A673 (cell line): ENCODE measurements around the gene YEATS2. TPM values are rescaled to one million over a fixed set of nuclear protein-coding genes. Genes with fewer than 3 reads are reported as not detected.

ENCODE experiments used
- BruUV-seq: library from RNA; stranded (reverse); fragments of 400-500 nt; replicated peaks from 2 replicates; lab custom pipeline; 2021; lab: Mats Ljungman, UMichigan
- CTCF ChIA-PET: fragments of 300-600 bp; sonication (Branson Sonifier 250); formaldehyde crosslinking; loops from one replicate; lab custom pipeline; 2022; ENCODE audit warnings: antibody characterized with exemption; lab: Charles Lee
- POLR2A ChIA-PET: fragments of 300-600 bp; sonication (Branson Sonifier 250); formaldehyde crosslinking; loops from one replicate; lab custom pipeline; 2022; ENCODE audit warnings: antibody characterized with exemption; ENCODE audit not compliant: low non-redundant PET; lab: Charles Lee
- DNase-seq: peaks from one replicate; pipeline ENCODE4 v3.0.0-alpha.2; 2015; ENCODE audit warnings: low spot score
- H3K27ac ChIP-seq: fragments of 200-600 bp; sonication (generic); 2 replicates; pipeline ENCODE4 v1.5.1; 2016; ENCODE audit warnings: mixed run types, low read depth, mild to moderate bottlenecking, mixed read lengths, antibody characterized with exemption, low read length; ENCODE audit not compliant: poor library complexity, severe bottlenecking
- H3K27me3 ChIP-seq: fragments of 200-600 bp; sonication (generic); replicated peaks from 2 replicates; pipeline ENCODE4 v1.6.1; 2017; ENCODE audit warnings: mixed run types, low read depth, mild to moderate bottlenecking, mixed read lengths, antibody characterized with exemption, low read length; ENCODE audit not compliant: insufficient read depth, poor library complexity
- H3K36me3 ChIP-seq: fragments of 200-600 bp; sonication (generic); 2 replicates; pipeline ENCODE4 v1.6.1; 2016; ENCODE audit warnings: mixed run types, mild to moderate bottlenecking, mixed read lengths, antibody characterized with exemption, low read length; ENCODE audit not compliant: insufficient read depth, poor library complexity, severe bottlenecking
- H3K4me1 ChIP-seq: fragments of 200-600 bp; sonication (generic); 2 replicates; pipeline ENCODE4 v1.6.1; 2017; ENCODE audit warnings: mixed run types, mild to moderate bottlenecking, mixed read lengths, antibody characterized with exemption, low read length; ENCODE audit not compliant: insufficient read depth, poor library complexity, severe bottlenecking
- H3K4me3 ChIP-seq: fragments of 200-600 bp; sonication (generic); 2 replicates; pipeline ENCODE4 v1.5.1; 2016; ENCODE audit warnings: low read depth, mixed run types, mild to moderate bottlenecking, mixed read lengths, low read length; ENCODE audit not compliant: poor library complexity, severe bottlenecking
- H3K9me3 ChIP-seq: fragments of 200-600 bp; sonication (generic); 2 replicates; pipeline ENCODE4 v1.6.1; 2016; ENCODE audit warnings: mixed run types, low read depth, mild to moderate bottlenecking, mixed read lengths, antibody characterized with exemption, low read length; ENCODE audit not compliant: poor library complexity, severe bottlenecking
- EZH2 ChIP-seq: fragments of 200-600 bp; sonication (generic); IDR thresholded peaks from 2 replicates; pipeline ENCODE4 v1.6.1; 2017; ENCODE audit warnings: borderline replicate concordance, low read depth, mild to moderate bottlenecking, mixed read lengths, antibody characterized with exemption, low read length; ENCODE audit not compliant: poor library complexity, severe bottlenecking
- intact Hi-C: fragments of 100-400 bp; cut with micrococcal nuclease; formaldehyde crosslinking; loops from one replicate; pipeline ENCODE4 v1.10.0; 2022; ENCODE audit not compliant: unreplicated experiment
- total RNA-seq: library from RNA; stranded (reverse); gene quantifications from 2 replicates; pipeline ENCODE4 v1.2.3, GENCODE V29; 2021
- TF ChIP-seq, protein P1 (sequence below): fragments of 300-800, 200-600 bp; sonication (generic); conservative IDR thresholded peaks from 2 replicates; pipeline ENCODE4 v1.5.1; 2017; ENCODE audit warnings: low read depth, mild to moderate bottlenecking, antibody characterized with exemption, low read length, moderate library complexity, mixed read lengths

YEATS2 gene
- total RNA-seq, 1 experiment from 2014 or later: 40.7 TPM

DNA sequence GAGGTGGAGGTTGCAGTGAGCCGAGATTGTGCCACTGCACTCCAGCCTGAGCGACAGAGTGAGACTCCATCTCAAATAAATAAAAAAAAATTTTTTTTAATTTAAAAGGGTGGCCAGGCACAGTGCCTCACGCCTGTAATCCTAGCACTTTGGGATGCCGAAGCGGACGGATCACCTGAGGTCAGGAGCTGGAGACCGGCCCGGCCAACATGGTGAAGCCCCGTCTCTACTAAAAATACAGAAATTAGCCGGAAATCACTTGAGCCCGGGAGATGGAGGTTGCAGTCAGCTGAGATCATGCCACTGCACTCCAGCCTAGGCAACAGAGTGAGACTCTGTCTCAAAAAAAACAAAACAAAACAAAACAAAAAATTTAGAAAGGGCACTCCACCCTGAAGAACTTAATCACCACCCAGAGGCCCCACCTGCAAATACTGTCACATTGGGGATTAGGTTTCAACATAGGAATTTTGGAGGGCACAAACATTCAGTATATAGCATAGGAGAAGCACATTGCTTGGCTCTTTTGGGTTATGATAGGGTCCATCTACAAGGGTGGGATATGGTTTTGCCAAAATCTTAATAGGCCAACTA lies 7.1 kb upstream of the YEATS2 start:
- CTCF ChIA-PET: no interaction called here

DNA sequence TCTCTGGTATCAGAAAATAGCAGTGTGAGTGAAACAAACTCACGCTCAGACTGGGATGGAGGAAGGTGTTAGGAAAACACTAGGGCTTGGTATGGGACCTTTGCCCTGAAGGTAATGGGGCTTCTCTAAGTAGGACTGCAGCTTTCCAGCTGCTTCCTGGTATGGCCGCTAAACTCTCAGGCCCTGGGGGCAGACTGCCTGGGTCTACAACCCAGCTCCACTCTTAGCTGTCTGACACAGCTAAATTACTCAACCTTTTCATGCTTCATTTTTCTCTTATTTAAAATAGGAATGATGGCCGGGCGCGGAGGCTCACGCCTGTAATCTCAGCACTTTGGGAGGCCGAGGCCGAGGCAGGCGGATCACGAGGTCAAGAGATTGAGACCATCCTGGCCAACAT lies 5.2 kb upstream of the YEATS2 start:
- H3K4me1 ChIP-seq: no peaks in the 10 kb centered on the region
- no peak overlapping the region for H3K4me3 ChIP-seq
- H3K27me3 ChIP-seq: no peaks in the 10 kb centered on the region
- no TSS peak for BruUV-seq
- no peaks in the 10 kb centered on the region for H3K9me3 ChIP-seq
- intact Hi-C loops: no loop called here
- POLR2A ChIA-PET: no interaction called here
- CTCF ChIA-PET: no interaction called here
- TF ChIP-seq EZH2: no peak
- TF ChIP-seq, protein P1, sequence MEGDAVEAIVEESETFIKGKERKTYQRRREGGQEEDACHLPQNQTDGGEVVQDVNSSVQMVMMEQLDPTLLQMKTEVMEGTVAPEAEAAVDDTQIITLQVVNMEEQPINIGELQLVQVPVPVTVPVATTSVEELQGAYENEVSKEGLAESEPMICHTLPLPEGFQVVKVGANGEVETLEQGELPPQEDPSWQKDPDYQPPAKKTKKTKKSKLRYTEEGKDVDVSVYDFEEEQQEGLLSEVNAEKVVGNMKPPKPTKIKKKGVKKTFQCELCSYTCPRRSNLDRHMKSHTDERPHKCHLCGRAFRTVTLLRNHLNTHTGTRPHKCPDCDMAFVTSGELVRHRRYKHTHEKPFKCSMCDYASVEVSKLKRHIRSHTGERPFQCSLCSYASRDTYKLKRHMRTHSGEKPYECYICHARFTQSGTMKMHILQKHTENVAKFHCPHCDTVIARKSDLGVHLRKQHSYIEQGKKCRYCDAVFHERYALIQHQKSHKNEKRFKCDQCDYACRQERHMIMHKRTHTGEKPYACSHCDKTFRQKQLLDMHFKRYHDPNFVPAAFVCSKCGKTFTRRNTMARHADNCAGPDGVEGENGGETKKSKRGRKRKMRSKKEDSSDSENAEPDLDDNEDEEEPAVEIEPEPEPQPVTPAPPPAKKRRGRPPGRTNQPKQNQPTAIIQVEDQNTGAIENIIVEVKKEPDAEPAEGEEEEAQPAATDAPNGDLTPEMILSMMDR: no peak
- DNase-seq: no peak
- H3K27ac ChIP-seq: no peak overlapping the region
- no peaks in the 10 kb centered on the region for H3K36me3 ChIP-seq

More for the DNA sequence above, 7.1 kb upstream of the YEATS2 start:
- TF ChIP-seq EZH2: no peak
- TF ChIP-seq, protein P1: no peak
- intact Hi-C loops: no loop called here
- Histone ChIP-seq H3K4me3 (no peak overlapping the region), H3K36me3 (no peaks in the 10 kb centered on the region), H3K27ac (no peak overlapping the region), H3K4me1 (no peaks in the 10 kb centered on the region), H3K9me3 (no peaks in the 10 kb centered on the region), H3K27me3 (no peaks in the 10 kb centered on the region)
- no peak for DNase-seq
- POLR2A ChIA-PET: no interaction called here
- no TSS peak for BruUV-seq

DNA sequence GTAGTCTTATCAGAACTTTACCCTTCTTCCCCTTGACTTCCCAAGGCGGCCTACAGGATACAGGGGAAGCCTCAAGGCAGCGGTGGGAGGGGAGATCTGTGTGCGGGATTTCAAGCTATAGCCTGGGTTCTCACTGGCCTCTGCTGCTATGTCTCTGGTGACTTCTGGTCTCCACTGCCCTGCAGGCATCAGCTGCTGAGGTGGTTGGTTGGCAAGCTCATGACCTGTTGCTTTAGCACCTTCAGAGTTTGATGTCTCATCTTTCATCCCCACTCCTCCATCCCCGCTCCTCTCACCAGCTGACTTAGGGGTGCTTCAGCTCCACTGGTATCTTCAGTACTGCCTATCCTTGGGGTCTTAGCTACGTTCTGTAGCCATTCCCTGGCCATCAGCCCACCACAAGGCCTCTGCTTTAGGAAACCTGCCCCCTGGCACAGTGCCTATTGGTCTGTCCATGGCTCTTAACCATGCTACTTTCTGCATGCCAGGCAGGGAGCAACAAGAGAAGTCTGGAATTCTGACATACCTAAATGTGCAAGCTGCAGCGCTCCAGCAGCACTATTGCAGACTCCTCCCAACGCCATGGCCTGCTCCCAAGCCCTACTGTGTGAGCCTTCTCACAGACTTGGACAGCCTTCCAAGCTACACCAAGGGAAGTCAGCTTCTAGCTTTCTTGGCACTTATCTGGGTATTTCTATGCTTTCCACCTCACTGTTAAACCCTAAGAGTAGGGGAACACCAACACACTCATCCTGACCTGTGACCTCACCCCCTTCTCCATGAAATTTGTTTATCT lies 1.8 kb upstream of the YEATS2 start:
- no peaks in the 10 kb centered on the region for H3K4me1 ChIP-seq
- H3K27me3 ChIP-seq: no peaks in the 10 kb centered on the region
- intact Hi-C loops: loop anchor here (5.0 kb wide), 1 partner anchor 58 kb away; the partner anchor contains the start of gene KLHL24
- TF ChIP-seq, protein P1: no peak
- no peak for TF ChIP-seq EZH2
- BruUV-seq: no TSS peak
- DNase-seq: no peak
- CTCF ChIA-PET: no interaction called here
- no peaks in the 10 kb centered on the region for H3K36me3 ChIP-seq
- H3K9me3 ChIP-seq: no peaks in the 10 kb centered on the region
- POLR2A ChIA-PET: no interaction called here
- no peak overlapping the region for H3K4me3 ChIP-seq
- H3K27ac ChIP-seq: no peak overlapping the region
